HepG2 (cell line): ENCODE measurements around the gene GLB1L3. TPM values are rescaled to one million over a fixed set of nuclear protein-coding genes. Genes with fewer than 3 reads are reported as not detected.

Experiments used
- ARNT ChIP-seq: fragments of 450-650 bp; IDR thresholded peaks from 2 replicates; pipeline ENCODE4 v1.6.1; 2017
- CENPX ChIP-seq: sonication (generic); formaldehyde crosslinking; IDR thresholded peaks from 2 replicates; pipeline ENCODE4 v1.9.0; 2021; ENCODE audit warnings: mild to moderate bottlenecking, missing genetic modification reagents, moderate library complexity
- ELF1 ChIP-seq: sonication (generic); formaldehyde crosslinking; IDR thresholded peaks from 2 replicates; pipeline ENCODE4 v1.4.0; 2020; ENCODE audit warnings: missing genetic modification reagents
- ETV5 ChIP-seq: IDR thresholded peaks from 2 replicates; pipeline ENCODE4 v1.6.1; 2018; ENCODE audit warnings: missing biosample characterization, missing genetic modification reagents, inconsistent platforms, borderline replicate concordance
- EZH2 ChIP-seq: conservative IDR thresholded peaks from 2 replicates; pipeline ENCODE4 v1.6.1; 2012; ENCODE audit warnings: mild to moderate bottlenecking, low read depth, low read length, moderate library complexity
- FOXK2 ChIP-seq: fragments of 450-650 bp; IDR thresholded peaks from 2 replicates; pipeline ENCODE4 v1.6.1; 2016
- IKZF5 ChIP-seq: IDR thresholded peaks from 2 replicates; pipeline ENCODE4 v1.6.1; 2018; ENCODE audit warnings: missing genetic modification reagents, mild to moderate bottlenecking, missing compliant biosample characterization
- KDM4B ChIP-seq: sonication (generic); formaldehyde crosslinking; IDR thresholded peaks from 2 replicates; pipeline ENCODE4 v1.4.0; 2020; ENCODE audit warnings: missing genetic modification reagents
- MIER3 ChIP-seq: IDR thresholded peaks from 2 replicates; pipeline ENCODE4 v1.6.1; 2016; ENCODE audit warnings: missing compliant biosample characterization, borderline replicate concordance
- NR0B2 ChIP-seq: sonication (generic); formaldehyde crosslinking; IDR thresholded peaks from 2 replicates; pipeline ENCODE4 v1.4.0; 2020; ENCODE audit warnings: mild to moderate bottlenecking, missing genetic modification reagents
- PRPF4 ChIP-seq: fragments of 200-400 bp; formaldehyde crosslinking; IDR thresholded peaks from 2 replicates; pipeline ENCODE4 v1.6.1; 2016; ENCODE audit warnings: low read length, low read depth; ENCODE audit not compliant: poor library complexity, severe bottlenecking
- SAFB2 ChIP-seq: sonication (generic); formaldehyde crosslinking; IDR thresholded peaks from 2 replicates; pipeline ENCODE4 v1.5.1; 2020; ENCODE audit warnings: missing genetic modification reagents, low read depth, mild to moderate bottlenecking, borderline replicate concordance
- TRIM24 ChIP-seq: sonication (generic); formaldehyde crosslinking; IDR thresholded peaks from 2 replicates; pipeline ENCODE4 v1.8.0; 2022; ENCODE audit warnings: mild to moderate bottlenecking, missing genetic modification reagents
- ZFAT ChIP-seq: sonication (generic); formaldehyde crosslinking; conservative IDR thresholded peaks from 2 replicates; pipeline ENCODE4 v1.8.1; 2023; ENCODE audit warnings: missing genetic modification reagents, inconsistent platforms
- ZFP37 ChIP-seq: sonication (generic); formaldehyde crosslinking; IDR thresholded peaks from 2 replicates; pipeline ENCODE4 v1.4.0; 2020; ENCODE audit warnings: missing genetic modification reagents, borderline replicate concordance
- ZNF335 ChIP-seq: sonication (generic); formaldehyde crosslinking; IDR thresholded peaks from 2 replicates; pipeline ENCODE4 v1.4.0; 2020; ENCODE audit warnings: missing genetic modification reagents
- ZNF510 ChIP-seq: sonication (generic); formaldehyde crosslinking; IDR thresholded peaks from 2 replicates; pipeline ENCODE4 v1.4.0; 2020; ENCODE audit warnings: low read depth, mild to moderate bottlenecking, missing genetic modification reagents
- ZNF513 ChIP-seq: sonication (generic); formaldehyde crosslinking; conservative IDR thresholded peaks from 2 replicates; pipeline ENCODE4 v1.5.0; 2020; ENCODE audit warnings: missing genetic modification reagents
- ZNF550 ChIP-seq: sonication (generic); formaldehyde crosslinking; IDR thresholded peaks from 2 replicates; pipeline ENCODE4 v1.4.0; 2020; ENCODE audit warnings: mild to moderate bottlenecking, missing genetic modification reagents, borderline replicate concordance
- ZNF556 ChIP-seq: sonication (generic); formaldehyde crosslinking; IDR thresholded peaks from 2 replicates; pipeline ENCODE4 v1.4.0; 2020; ENCODE audit warnings: mild to moderate bottlenecking, missing genetic modification reagents, borderline replicate concordance
- ZNF646 ChIP-seq: sonication (generic); formaldehyde crosslinking; IDR thresholded peaks from 2 replicates; pipeline ENCODE4 v1.9.0; 2021; ENCODE audit warnings: mild to moderate bottlenecking, missing genetic modification reagents
- polyA plus RNA-seq, 8 experiments: library from polyadenylated mRNA; depleted of rRNA in 3 of 8; stranded (reverse) in 7 of 8; unstranded in 1 of 8; fragments of >200 nt; fragmentation: Illumina TruSeq in 4 of 8; extraction: Trizol in 4 of 8; gene quantifications; 2 replicates each; pipeline versions ENCODE4 v1.2.1 to v1.2.3, GENCODE V29; 2011 to 2016; ENCODE audit warnings: low read depth in 4 of 8, missing spikeins in 1 of 8, mixed read lengths in 1 of 8; ENCODE audit not compliant: insufficient read depth in 1 of 8
- total RNA-seq, 5 experiments: library from RNA; depleted of rRNA; stranded (reverse); fragments of >200 nt; fragmentation: Illumina TruSeq; extraction: Trizol; gene quantifications; 2 replicates each; pipeline ENCODE4 v1.2.3, GENCODE V29; 2016; ENCODE audit warnings: low read depth in 1 of 5

Gene GLB1L3
- total and polyA plus RNA-seq, 2 of the 13 experiments (the other 11 are each of a cell fraction or from before 2014, with no cell fraction given), result not detected

GRCh38 chr11:134253188-134253993, 22.8 kb upstream of the GLB1L3 start, which contains the start of the genes ACAD8 and THYN1 (continued):
- TF ChIP-seq TRIM24 (CRISPR knock-in tag) (no peak), ZNF513 (no peak), MIER3 (CRISPR knock-in tag) (peak; percentile 80; the same call in 1 of the 2 replicates), ZFP37 (no peak), NR0B2 (CRISPR knock-in tag) (peak; percentile 33; the same call in 1 of the 2 replicates), ELF1 (peak; percentile 76), FOXK2 (no peak), ZNF335 (peak; percentile 81), ZNF556 (CRISPR knock-in tag) (peak; percentile 38; the same call in 1 of the 2 replicates), ZFAT (CRISPR knock-in tag) (no peak), ZNF510 (CRISPR knock-in tag) (no peak), KDM4B (CRISPR knock-in tag) (no peak; the same call in 1 of the 2 replicates), SAFB2 (CRISPR knock-in tag) (no peak), CENPX (no peak), ZNF550 (CRISPR knock-in tag) (no peak), ETV5 (no peak), IKZF5 (CRISPR knock-in tag) (0 out of 2 replicates have a peak, but pooled peaks have one; percentile 45), ARNT (no peak), PRPF4 (no peak), ZNF646 (no peak), EZH2 (no peak)
